Mammary microvascular endothelial cell (primary cell): Measurements from ENCODE around the gene HOXD10. TPM values are rescaled to one million over a fixed set of nuclear protein-coding genes. Genes with fewer than 3 reads are reported as not detected.

Experiments used
- total RNA-seq: library from RNA; depleted of rRNA; stranded (reverse); fragments of >200 nt; gene quantifications from 2 replicates; pipeline ENCODE4 v1.2.3, GENCODE V29; 2015

HOXD10 gene
- total RNA-seq = 4.4 and 7.5 TPM in 2 replicates

DNA sequence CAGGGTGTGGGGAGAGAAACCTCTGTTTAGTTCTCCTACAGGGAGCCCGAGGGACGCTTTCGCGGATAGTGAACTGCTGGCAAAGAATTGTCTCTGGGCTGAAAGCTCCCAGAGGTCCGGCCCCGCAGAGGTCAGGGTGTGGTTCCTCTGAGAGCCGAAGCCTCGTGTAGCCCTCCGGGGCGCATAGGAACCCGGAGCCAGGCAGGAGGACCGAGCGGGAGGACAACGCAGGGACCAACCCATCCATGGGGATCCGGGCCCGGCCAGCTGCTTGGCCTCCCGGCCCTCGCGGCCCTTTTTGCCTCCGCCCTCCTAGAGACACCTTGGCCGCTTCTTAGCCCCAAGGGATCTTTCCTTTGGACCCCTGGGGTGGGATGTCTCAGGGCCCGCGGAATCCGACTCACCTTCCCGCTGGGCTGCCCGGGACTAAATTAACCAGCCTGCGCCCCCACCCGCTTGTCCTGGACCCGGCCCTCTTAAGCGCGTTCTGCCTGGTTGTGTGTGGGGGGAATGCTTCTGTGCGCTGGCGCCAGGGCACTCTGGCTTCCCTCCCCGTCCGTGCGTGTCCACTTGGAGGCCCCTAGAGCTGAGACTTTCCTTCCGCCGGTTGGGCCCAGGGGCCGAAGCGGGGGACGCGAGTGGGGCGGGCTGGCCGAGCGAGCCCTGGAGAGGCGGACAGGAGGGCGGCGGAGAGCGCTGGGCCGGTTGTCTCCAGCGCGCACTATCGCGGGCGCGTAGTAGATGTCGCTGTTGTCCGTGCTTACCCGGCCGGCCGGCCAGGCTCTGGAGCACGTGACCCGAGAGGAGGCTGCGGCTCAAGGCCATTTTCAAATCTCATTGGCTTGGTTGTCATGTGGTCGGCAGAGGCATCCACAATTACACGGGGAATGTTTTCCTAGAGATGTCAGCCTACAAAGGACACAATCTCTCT, at the start of gene HOXD10:
Gene HOXD10 (plus strand): TSS at position 896 of the 931 bp plus-strand sequence. CDS start 56 bp downstream, outside the sequence.

DNA sequence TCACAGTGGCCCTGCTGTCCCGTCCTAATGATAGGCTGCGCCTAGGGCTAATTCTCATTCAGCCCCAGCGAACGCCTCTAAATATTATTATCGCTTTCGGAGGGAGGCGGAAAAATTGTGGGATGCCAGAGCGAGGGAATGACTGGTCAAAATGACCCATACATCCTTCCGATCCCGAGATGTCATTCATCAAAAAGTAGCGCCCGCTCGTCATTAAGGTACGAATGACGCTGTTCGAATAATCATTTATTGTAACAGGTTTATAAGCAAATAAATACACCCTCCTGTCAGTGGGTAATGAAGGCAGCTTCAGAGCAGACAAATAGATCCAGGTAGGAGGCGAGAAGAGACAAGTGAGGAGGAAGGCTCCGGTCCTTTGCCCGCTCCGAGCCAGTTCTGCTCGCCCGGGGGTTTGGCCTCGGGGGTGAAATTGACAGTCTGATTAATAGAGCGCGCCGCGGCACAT, 32.7 kb upstream of the HOXD10 start, which contains the start of gene EVX2:
Gene EVX2 (minus strand): TSS at position 167 of the 466 bp plus-strand sequence. CDS start 186 bp downstream, outside the sequence.

GRCh38 chr2:176092270-176093144, 24.1 kb upstream of the HOXD10 start, which contains the start of gene HOXD13:
HOXD13 (plus strand) TSS chr2:176092721; CDS start chr2:176092891, 170 bp downstream.

DNA sequence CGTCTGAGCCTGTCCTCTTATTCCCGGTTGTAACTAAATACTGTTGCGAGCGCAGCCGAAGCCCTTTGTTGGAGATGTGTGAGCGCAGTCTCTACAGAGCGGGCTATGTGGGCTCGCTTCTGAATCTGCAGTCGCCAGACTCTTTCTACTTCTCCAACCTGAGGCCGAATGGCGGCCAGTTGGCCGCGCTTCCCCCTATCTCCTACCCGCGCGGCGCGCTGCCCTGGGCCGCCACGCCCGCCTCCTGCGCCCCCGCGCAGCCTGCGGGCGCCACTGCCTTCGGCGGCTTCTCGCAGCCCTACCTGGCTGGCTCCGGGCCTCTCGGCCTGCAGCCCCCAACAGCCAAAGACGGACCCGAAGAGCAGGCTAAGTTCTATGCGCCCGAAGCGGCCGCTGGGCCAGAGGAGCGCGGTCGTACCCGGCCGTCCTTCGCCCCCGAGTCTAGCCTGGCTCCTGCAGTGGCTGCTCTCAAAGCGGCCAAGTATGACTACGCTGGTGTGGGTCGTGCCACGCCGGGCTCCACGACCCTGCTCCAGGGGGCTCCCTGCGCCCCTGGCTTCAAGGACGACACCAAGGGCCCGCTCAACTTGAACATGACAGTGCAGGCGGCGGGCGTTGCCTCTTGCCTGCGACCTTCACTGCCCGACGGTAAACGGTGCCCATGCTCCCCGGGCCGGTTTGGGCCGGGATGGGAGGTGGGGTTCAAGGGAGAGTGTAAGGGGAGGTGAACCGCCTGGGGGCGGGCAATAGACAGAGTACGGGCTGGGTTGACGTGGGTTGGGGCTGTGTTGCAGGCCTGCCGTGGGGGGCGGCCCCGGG, 16.6 kb upstream of the HOXD10 start, which contains the start of gene HOXD12:
Gene HOXD12 (plus strand): TSS at position 68 of the 819 bp plus-strand sequence. CDS start 7 bp downstream, at position 75.

DNA sequence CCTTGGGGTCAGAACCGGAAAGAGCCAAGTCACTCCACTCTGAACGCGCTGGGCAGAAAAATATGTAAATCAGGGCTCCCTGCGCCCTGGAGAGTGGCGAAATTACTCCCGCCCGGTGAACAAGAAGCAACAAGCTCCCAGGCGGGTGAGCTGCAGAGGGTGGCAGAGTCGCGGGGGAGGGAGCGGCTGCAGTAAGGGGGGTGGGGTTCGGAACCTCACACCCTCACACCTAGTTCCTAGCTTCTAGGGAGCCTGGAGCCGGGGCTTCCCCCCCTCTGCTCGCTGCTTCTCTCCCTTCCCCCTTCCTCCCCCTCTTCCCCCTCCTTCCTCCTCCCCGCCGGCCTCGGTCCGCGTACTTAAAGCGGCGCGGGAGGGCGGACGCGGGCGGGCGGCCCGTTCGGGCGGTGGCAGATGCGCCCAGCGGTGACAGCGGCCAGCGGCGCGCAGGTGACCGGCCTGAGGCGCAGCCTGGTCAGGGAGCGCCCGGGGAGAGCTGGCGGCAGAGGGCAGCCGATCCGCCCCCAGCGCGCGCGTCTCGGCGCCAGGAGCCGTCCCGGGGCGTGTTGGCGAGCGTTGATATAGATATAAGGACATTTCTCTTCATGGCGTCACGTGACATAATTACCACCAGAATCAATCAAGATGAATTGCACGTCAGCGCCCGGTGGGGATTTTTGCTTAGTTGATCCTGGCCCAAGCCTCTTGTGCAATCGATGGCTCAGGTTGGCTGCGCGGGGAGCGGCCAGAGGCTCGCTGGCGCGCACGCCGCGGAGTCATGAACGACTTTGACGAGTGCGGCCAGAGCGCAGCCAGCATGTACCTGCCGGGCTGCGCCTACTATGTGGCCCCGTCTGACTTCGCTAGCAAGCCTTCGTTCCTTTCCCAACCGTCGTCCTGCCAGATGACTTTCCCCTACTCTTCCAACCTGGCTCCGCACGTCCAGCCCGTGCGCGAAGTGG, 9.7 kb upstream of the HOXD10 start, which contains the start of gene HOXD11:
Gene HOXD11 (plus strand): TSS at position 700 of the 959 bp plus-strand sequence. CDS start 76 bp downstream, at position 776.

GRCh38 chr2:176122683-176123410, 6.3 kb downstream of the HOXD10 start, which contains the start of gene HOXD9:
HOXD9 (plus strand) TSS chr2:176122719; CDS start chr2:176122769, 50 bp downstream.

DNA sequence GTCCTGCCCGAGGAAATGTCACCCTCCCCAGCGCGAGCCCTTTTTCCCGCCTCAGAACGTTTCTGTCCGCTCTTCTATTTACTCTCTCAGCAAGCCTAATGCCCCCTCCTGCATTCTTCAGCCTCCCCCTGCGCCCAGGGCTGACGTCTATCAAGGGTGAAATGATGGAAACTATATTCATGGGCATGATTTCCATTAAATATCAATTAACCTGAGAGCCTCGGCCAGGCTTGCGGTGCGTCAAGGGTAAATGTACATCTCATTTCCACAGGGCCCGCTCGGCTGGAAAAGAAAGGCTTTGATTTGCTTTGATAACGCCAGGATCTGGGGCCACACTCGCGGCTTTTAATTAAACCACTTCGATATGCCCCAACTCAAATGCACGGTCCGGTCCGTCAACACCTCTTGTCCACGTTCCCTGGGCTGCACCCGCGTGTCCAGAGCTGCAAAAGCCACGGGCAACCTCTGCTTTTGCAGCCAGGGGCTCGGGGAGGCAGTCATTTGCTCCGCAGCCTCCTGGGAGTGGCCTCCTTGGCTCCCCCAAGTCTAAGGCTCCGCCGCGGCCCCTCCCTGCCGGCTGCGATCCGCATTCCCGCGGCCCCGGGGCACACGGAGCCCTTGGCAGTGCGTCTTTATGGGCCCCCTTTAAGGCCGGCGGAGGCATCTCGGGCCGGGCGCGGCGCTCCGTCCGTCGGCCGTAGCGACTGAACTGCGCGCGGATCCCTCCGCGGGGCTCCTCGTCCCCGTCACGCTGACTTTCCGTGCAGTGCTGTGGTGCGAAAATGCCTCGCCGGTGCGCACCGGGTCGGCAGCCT, 12.6 kb downstream of the HOXD10 start, which contains the start of gene HOXD8:
Gene HOXD8 (plus strand): TSS at position 724 of the 815 bp plus-strand sequence. CDS start 662 bp downstream, outside the sequence.

DNA sequence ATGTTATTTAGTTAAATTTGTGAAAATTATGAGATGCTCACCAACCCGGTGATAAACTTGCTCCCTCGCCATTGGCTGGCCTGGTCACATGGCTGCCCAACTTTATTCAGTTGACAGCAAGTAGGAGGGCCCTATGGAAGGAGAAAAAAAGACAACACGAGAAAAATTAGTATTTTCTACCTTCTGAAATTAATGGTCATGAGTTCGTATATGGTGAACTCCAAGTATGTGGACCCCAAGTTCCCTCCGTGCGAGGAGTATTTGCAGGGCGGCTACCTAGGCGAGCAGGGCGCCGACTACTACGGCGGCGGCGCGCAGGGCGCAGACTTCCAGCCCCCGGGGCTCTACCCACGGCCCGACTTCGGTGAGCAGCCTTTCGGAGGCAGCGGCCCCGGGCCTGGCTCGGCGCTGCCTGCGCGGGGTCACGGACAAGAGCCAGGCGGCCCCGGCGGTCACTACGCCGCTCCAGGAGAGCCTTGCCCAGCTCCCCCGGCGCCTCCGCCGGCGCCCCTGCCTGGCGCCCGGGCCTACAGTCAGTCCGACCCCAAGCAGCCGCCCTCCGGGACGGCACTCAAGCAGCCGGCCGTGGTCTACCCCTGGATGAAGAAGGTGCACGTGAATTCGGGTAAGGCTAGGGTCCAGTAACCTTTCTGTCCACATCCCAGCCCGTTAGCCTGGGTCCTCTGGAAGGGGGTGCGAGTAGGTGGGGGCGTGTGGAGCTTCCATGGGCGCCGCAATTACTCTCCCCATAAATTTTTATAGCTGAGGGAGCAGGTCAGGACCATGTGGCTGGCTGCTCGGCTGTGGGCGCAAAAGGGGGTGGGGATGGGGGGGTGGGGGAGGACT, 35.1 kb downstream of the HOXD10 start, which contains the start of gene HOXD4:
Gene HOXD4 (plus strand): TSS at position 109 of the 846 bp plus-strand sequence. CDS start 84 bp downstream, at position 193.

DNA sequence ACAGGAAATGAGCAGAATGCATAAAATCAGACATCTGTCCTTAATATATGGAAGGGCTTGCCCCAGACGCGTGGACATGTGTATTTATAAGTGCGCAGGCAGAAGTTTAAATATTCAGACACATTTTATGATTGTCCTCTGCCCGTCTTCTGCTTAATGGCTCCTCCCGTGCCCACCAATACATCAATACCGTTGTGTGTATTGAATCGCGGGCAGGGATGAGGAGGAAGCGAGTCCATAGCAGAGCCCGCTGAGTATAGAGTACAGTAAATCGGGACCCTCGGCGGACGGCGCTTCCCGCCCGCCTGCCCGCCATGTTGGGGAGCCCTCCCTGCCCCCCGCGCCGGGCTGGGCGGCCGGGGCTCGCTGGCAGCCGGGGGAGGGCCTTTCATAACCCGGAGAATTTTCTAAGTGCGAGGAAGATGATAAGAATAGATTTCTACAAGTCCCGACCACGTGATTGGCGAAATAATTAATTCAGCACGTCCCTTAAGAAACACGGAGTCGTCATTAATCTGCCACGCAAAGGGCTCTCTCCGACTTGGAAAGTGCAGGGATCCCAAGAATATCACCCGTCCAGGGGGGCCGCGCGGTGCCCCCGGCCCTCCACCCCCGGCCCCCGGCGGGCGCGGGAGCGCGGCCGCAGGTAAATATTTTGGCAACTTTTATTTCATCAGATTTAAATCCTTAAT, 40.4 kb downstream of the HOXD10 start, which contains the start of gene HOXD3:
Gene HOXD3 (plus strand): TSS at position 501 of the 692 bp plus-strand sequence. CDS start 11,808 bp downstream, outside the sequence.

Other genes with a start within 250 kb of the HOXD10 start
- 3.8 and 4.7 TPM in 2 replicates for gene LNPK, start 114.5 kb upstream of the HOXD10 start, total RNA-seq
- gene EVX2, start 32.8 kb upstream of the HOXD10 start, total RNA-seq = not detected in 2 replicates
- not detected in 2 replicates for gene HOXD13, start 24.1 kb upstream of the HOXD10 start, total RNA-seq
- gene HOXD12, start 17.0 kb upstream of the HOXD10 start, total RNA-seq = not detected in 2 replicates
- 0.10 TPM in 1 of 2 replicates, not detected in the other for gene HOXD11, start 9.5 kb upstream of the HOXD10 start, total RNA-seq
- gene HOXD9, start 5.9 kb downstream of the HOXD10 start, total RNA-seq = 13.6 and 17.2 TPM in 2 replicates
- 17.3 and 24.1 TPM in 2 replicates for gene HOXD8, start 12.9 kb downstream of the HOXD10 start, total RNA-seq
- 2.9 and 3.8 TPM in 2 replicates for gene HOXD4, start 34.8 kb downstream of the HOXD10 start, total RNA-seq
- 4.6 and 4.9 TPM in 2 replicates for gene HOXD3, start 40.5 kb downstream of the HOXD10 start, total RNA-seq
- 3.7 and 7.3 TPM in 2 replicates for gene HOXD1, start 71.9 kb downstream of the HOXD10 start, total RNA-seq
- 47.6 and 58.7 TPM in 2 replicates for gene MTX2, start 152.7 kb downstream of the HOXD10 start, total RNA-seq